Activated B cell treated with CpG ODN at 0.5 μM for 24 hours (primary cell): ENCODE data around the gene IRAK4. TPM values are rescaled to one million over a fixed set of nuclear protein-coding genes. Genes with fewer than 3 reads are reported as not detected.

Experiments used
- ATAC-seq: fragments of 200-7000 bp; cut with Tn5 transposase; one replicate; pipeline ENCODE4 v1.10.0; 2021; ENCODE audit warnings: low read depth, mild to moderate bottlenecking, moderate library complexity
- CTCF ChIA-PET: fragments of 350-600 bp; sonication (Branson Sonifier 250); formaldehyde crosslinking; loops from one replicate; lab custom pipeline; 2021; ENCODE audit warnings: antibody characterized with exemption; lab: Charles Lee
- POLR2A ChIA-PET: fragments of 350-600 bp; sonication (Branson Sonifier 250); formaldehyde crosslinking; loops from one replicate; lab custom pipeline; 2021; ENCODE audit warnings: antibody characterized with exemption; lab: Charles Lee
- DNase-seq: peaks from one replicate; pipeline ENCODE4 v3.0.0; 2022
- H3K27ac Mint-ChIP-seq: one replicate; pipeline ENCODE4 v1.8.0; 2020; ENCODE audit warnings: mixed read lengths
- H3K27me3 Mint-ChIP-seq: one replicate; pipeline ENCODE4 v1.8.0; 2021; ENCODE audit warnings: mixed read lengths
- H3K36me3 Mint-ChIP-seq: one replicate; pipeline ENCODE4 v1.8.0; 2021; ENCODE audit warnings: low read depth, mixed read lengths
- H3K4me1 Mint-ChIP-seq: one replicate; pipeline ENCODE4 v1.8.0; 2021; ENCODE audit warnings: mixed read lengths
- H3K4me3 Mint-ChIP-seq: one replicate; pipeline ENCODE4 v1.8.0; 2020; ENCODE audit warnings: mild to moderate bottlenecking, mixed read lengths
- H3K9me3 Mint-ChIP-seq: one replicate; pipeline ENCODE4 v1.8.0; 2020; ENCODE audit warnings: mixed read lengths
- CTCF ChIP-seq: fragments of 200-600 bp; IDR thresholded peaks from one replicate; pipeline ENCODE4 v1.8.0; 2022; ENCODE audit warnings: antibody characterized with exemption, mild to moderate bottlenecking
- intact Hi-C: fragments of 100-400 bp; cut with micrococcal nuclease; formaldehyde crosslinking; loops from one replicate; pipeline ENCODE4 v1.15.1; 2024
- total RNA-seq: library from RNA; stranded (reverse); gene quantifications from 2 replicates; pipeline ENCODE4 v1.2.3, GENCODE V29; 2022

IRAK4 gene
- total RNA-seq, 1 donor from 2014 or later = 40.8 TPM

DNA sequence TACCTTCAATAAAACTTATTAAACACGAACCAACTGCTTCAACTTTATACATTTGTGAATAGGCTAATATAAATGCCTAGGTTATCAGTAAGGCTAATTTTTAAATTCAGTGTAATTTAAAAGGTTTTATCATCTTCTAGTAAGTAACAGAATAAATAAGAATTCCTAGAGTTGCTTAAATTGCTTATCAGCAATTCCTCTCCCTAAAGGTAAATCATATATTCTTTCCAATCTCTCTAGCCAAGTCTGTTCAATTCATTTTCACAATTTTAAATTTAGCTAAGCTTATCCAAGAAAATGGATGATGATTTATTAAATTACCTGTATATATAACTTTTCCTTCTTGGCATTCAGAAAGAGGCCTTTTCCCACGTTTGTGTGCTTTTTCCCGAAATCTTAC is 4.7 kb upstream of the IRAK4 start:
- H3K4me3 Mint-ChIP-seq = no peak overlapping the region
- ChIA-PET CTCF (no interaction called here), POLR2A (no interaction called here)
- intact Hi-C loops = no loop called here
- H3K9me3 Mint-ChIP-seq = no peaks in the 10 kb centered on the region
- DNase-seq (no peak), ATAC-seq (no peak)
- peaks cover 45% of the 10 kb centered on the region for H3K36me3 Mint-ChIP-seq
- H3K4me1 Mint-ChIP-seq = peaks cover 44% of the 10 kb centered on the region
- no peak for TF ChIP-seq CTCF
- no peak overlapping the region for H3K27ac Mint-ChIP-seq
- no peaks in the 10 kb centered on the region for H3K27me3 Mint-ChIP-seq

- H3K4me1 Mint-ChIP-seq = peaks cover 69% of the 10 kb centered on the region
- ChIA-PET POLR2A (interaction anchor here (0.7 to 2.8 kb wide), 6 partner anchors 19 to 1258 kb away, joined by 3 to 50 read pairs (median 7); partner anchors contain the start of genes TMEM117 and TWF1), CTCF (interaction anchor here (1.6 kb wide), 1 partner anchor 124 kb away, joined by 8 read pairs; no protein-coding TSS in a partner anchor)
- H3K36me3 Mint-ChIP-seq = peaks cover 33% of the 10 kb centered on the region
- no peak for TF ChIP-seq CTCF
- no peaks in the 10 kb centered on the region for H3K27me3 Mint-ChIP-seq
- no peak for DNase-seq
- H3K27ac Mint-ChIP-seq = peak overlapping the region; percentile 97
- no peaks in the 10 kb centered on the region for H3K9me3 Mint-ChIP-seq
- intact Hi-C loops = loop anchor here (1.0 to 5.0 kb wide), 6 partner anchors 48 to 1613 kb away; partner anchors contain the start of genes ANO6, GXYLT1, TMEM117 and TWF1
- peak overlapping the region; percentile 98 for H3K4me3 Mint-ChIP-seq
- ATAC-seq = peak; percentile 7
These were observed 464 bp upstream of the IRAK4 start for GRCh38 chr12:43758247-43758727.

- TF ChIP-seq CTCF = no peak
- ChIA-PET CTCF (no interaction called here), POLR2A (no interaction called here)
- DNase-seq (no peak), ATAC-seq (no peak)
- H3K4me1 Mint-ChIP-seq = peaks cover 66% of the 10 kb centered on the region
- intact Hi-C loops = no loop called here
- H3K27me3 Mint-ChIP-seq = no peaks in the 10 kb centered on the region
- H3K9me3 Mint-ChIP-seq = no peaks in the 10 kb centered on the region
- H3K4me3 Mint-ChIP-seq = peak overlapping the region; percentile 98
- peaks cover 21% of the 10 kb centered on the region for H3K36me3 Mint-ChIP-seq
- peak overlapping the region; percentile 70 for H3K27ac Mint-ChIP-seq
These were observed 1.6 kb downstream of the IRAK4 start for GRCh38 chr12:43760396-43760795.

DNA sequence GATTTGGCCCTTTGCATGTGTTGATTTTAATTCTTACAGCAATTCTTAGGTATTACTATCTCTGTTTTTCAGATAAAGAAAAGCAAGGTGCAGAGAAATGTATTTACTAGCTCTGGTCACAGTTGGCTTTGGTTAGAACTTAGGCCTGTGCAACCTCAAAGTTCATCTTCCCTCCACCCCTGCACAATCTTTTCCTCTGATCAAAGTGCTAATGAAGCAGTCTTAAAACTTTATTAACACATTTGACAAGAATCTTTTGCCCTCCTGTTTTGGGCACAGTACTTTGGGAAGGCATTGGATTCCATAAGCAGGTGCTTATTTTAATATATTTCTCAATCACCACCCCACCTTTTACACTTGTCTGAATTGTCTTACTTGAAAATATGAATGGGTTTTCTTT is 2.7 kb downstream of the IRAK4 start:
- peaks cover 58% of the 10 kb centered on the region for H3K4me1 Mint-ChIP-seq
- H3K27me3 Mint-ChIP-seq = no peaks in the 10 kb centered on the region
- ChIA-PET POLR2A (interaction anchor here (3.0 kb wide), 1 partner anchor 44 kb away, joined by 15 read pairs; the partner anchor contains the start of gene TWF1), CTCF (interaction anchor here (0.7 kb wide), 1 partner anchor 12 kb away, joined by 6 read pairs; no protein-coding TSS in a partner anchor)
- intact Hi-C loops = no loop called here
- ATAC-seq (no peak), DNase-seq (no peak)
- peaks cover 21% of the 10 kb centered on the region for H3K36me3 Mint-ChIP-seq
- TF ChIP-seq CTCF = no peak
- H3K27ac Mint-ChIP-seq = no peak overlapping the region
- H3K4me3 Mint-ChIP-seq = peak overlapping the region; percentile 12
- no peaks in the 10 kb centered on the region for H3K9me3 Mint-ChIP-seq

- Mint-ChIP-seq H3K27ac (no peak overlapping the region), H3K4me3 (no peak overlapping the region), H3K27me3 (no peaks in the 10 kb centered on the region), H3K9me3 (no peaks in the 10 kb centered on the region), H3K36me3 (peaks cover 21% of the 10 kb centered on the region), H3K4me1 (peaks cover 53% of the 10 kb centered on the region)
- POLR2A ChIA-PET = interaction anchor here (3.0 kb wide), 1 partner anchor 43 kb away, joined by 15 read pairs; the partner anchor contains the start of gene TWF1
- DNase-seq (no peak), ATAC-seq (no peak)
- CTCF ChIA-PET = no interaction called here
- intact Hi-C loops = no loop called here
- TF ChIP-seq CTCF = no peak
These were observed 3.8 kb downstream of the IRAK4 start for GRCh38 chr12:43762596-43762995.
